NT2/D1 (cell line): ENCODE data around the gene RTN4.
"Not testable (repeated sequence)": the region's sequence is repeated elsewhere in the genome, so short reads cannot be mapped to it uniquely, and the experiment has no call there.

ENCODE experiments used
- SUZ12 ChIP-seq: IDR thresholded peaks from 2 replicates; pipeline ENCODE4 v1.6.1; 2011; ENCODE audit not compliant: insufficient read length, insufficient read depth; ENCODE audit errors: extremely low read depth
- ZNF274 ChIP-seq: IDR thresholded peaks from 2 replicates; pipeline ENCODE4 v1.6.1; 2011; ENCODE audit warnings: mild to moderate bottlenecking, low read depth, low read length

- not testable (repeated sequence) for TF ChIP-seq ZNF274, SUZ12
These were observed 59.6 kb downstream of the RTN4 start for GRCh38 chr2:54990694-54991093.
